ENCODE data around the gene STK11.

Gene STK11

DNA sequence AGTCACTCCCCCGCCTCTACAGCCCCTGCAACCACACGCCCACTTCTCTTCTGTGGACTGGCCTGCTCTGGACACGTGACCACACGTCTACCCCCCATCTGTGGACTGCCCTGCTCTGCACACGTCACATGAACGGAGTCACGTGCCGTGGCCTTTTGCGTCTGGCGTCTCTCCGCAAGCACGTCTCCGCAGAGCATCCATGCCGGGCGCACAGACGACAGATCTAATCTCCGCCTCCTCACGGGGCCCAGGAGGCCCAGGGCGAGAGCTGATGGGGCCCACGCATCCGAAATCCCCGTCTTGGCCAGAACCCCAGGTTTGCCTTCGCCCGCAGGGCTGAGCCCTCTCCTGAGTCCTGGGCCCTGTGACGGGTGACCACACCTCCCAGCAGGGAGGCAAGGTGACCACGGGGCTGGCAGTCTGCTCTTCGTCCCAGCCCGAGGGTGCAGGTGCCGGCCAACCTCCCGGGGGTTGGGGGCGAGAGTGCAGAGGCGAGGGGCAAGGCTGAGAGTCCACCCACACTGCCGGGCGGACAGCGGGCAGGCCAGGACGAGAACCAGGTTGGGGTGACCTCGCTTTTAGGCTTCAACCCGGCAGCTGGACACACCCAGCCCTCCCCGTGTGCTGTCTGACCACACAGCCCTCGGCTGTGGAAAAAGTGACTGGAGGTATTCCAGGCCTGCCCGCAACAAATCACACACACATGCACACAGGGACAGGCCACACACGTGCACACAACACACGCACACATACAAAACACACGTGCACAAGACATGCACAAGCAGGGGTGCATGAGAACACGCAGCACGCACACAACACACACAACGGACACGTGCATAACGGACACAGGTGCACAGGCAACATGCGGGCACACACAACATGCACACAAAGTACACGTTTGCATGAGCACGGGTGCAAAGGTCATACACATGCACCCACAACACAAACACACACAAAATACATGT lies 35.4 kb upstream of the STK11 start:
- TF ChIP-seq EZH2phosphoT487 (IDR thresholded peaks at IDR 0.05; ENCODE audit: low read length) (no peak), EZH2 (optimal IDR thresholded peaks at IDR 0.05; ENCODE audit: low read depth, low read length) (no peak)
- TF ChIP-seq, protein P1, sequence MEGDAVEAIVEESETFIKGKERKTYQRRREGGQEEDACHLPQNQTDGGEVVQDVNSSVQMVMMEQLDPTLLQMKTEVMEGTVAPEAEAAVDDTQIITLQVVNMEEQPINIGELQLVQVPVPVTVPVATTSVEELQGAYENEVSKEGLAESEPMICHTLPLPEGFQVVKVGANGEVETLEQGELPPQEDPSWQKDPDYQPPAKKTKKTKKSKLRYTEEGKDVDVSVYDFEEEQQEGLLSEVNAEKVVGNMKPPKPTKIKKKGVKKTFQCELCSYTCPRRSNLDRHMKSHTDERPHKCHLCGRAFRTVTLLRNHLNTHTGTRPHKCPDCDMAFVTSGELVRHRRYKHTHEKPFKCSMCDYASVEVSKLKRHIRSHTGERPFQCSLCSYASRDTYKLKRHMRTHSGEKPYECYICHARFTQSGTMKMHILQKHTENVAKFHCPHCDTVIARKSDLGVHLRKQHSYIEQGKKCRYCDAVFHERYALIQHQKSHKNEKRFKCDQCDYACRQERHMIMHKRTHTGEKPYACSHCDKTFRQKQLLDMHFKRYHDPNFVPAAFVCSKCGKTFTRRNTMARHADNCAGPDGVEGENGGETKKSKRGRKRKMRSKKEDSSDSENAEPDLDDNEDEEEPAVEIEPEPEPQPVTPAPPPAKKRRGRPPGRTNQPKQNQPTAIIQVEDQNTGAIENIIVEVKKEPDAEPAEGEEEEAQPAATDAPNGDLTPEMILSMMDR (IDR thresholded peaks at IDR 0.05; ENCODE audit: low read length), result no peak
- no peak overlapping the region for H3K9ac ChIP-seq (ENCODE audit: low read length)
- no peak overlapping the region for H3K27ac ChIP-seq (ENCODE audit: low read length)
- H4K20me1 ChIP-seq (ENCODE audit: insufficient read depth, low read length), result no peaks in the 10 kb centered on the region
- H3K4me3 ChIP-seq (ENCODE audit: low read length), result no peak overlapping the region
- H3K36me3 ChIP-seq (replicated peaks; ENCODE audit: insufficient read depth, low read length), result no peaks in the 10 kb centered on the region
- H3K4me1 ChIP-seq (ENCODE audit: low read length), result no peaks in the 10 kb centered on the region
- no peak overlapping the region for H3K4me2 ChIP-seq (ENCODE audit: low read depth, low read length)
- no peaks in the 10 kb centered on the region for H3F3A ChIP-seq (ENCODE audit: insufficient read depth, low read length)
- H2AFZ ChIP-seq (ENCODE audit: low read length), result no peak overlapping the region
- DNase-seq, result peak; percentile 5
- peaks cover 83% of the 10 kb centered on the region for H3K79me2 ChIP-seq (ENCODE audit: low read length)
- no peaks in the 10 kb centered on the region for H3K9me2 ChIP-seq (replicated peaks; ENCODE audit: insufficient read depth, low read length)
- H3K9me3 ChIP-seq (replicated peaks; ENCODE audit: insufficient read depth, low read length), result no peaks in the 10 kb centered on the region
- no peaks in the 10 kb centered on the region for H3K27me3 ChIP-seq (replicated peaks; ENCODE audit: insufficient read depth, low read length)

DNA sequence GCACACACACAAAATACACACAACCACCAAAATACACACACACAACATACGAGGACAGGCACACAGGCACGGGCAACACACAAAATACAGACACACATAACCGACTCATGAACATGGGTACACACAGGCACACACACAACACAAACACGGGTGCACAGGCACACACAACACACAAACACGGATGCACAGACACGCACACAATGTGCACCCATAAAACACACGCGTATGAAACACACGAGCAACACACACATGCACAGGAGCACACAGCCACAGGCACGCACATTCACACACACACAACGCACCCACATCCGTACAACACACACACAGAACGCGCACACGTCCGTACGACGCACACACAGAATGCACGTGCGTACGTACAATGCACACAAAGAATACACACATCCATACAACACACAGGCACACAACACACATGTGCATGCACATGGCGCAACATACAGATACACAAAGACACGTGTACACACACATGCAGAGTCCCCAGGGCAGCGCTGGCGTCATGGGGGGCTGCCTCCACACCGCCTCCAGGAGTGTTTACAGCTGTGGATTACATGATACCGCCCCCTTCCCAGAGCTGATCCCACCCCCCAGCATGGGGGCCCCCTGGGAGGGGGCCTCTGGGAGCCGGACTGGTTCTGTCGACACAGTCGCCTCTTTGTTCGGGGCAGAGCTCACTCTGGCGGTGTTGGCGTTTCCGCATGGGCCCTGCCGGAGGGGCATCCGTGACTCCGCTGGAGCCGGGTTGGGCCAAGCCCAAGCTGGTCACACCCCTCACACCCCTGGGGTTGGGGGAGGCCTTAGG lies 34.4 kb upstream of the STK11 start:
- Histone ChIP-seq H4K20me1 (ENCODE audit: insufficient read depth, low read length) (no peaks in the 10 kb centered on the region), H3K27me3 (replicated peaks; ENCODE audit: insufficient read depth, low read length) (no peaks in the 10 kb centered on the region), H3F3A (ENCODE audit: insufficient read depth, low read length) (no peaks in the 10 kb centered on the region), H2AFZ (ENCODE audit: low read length) (no peak overlapping the region), H3K36me3 (replicated peaks; ENCODE audit: insufficient read depth, low read length) (no peaks in the 10 kb centered on the region), H3K4me3 (ENCODE audit: low read length) (no peak overlapping the region), H3K79me2 (ENCODE audit: low read length) (peaks cover 76% of the 10 kb centered on the region), H3K4me2 (ENCODE audit: low read depth, low read length) (no peak overlapping the region), H3K9ac (ENCODE audit: low read length) (no peak overlapping the region), H3K4me1 (ENCODE audit: low read length) (no peaks in the 10 kb centered on the region), H3K9me3 (replicated peaks; ENCODE audit: insufficient read depth, low read length) (no peaks in the 10 kb centered on the region), H3K9me2 (replicated peaks; ENCODE audit: insufficient read depth, low read length) (no peaks in the 10 kb centered on the region), H3K27ac (ENCODE audit: low read length) (no peak overlapping the region)
- TF ChIP-seq, protein P1 (IDR thresholded peaks at IDR 0.05; ENCODE audit: low read length), result no peak
- no peak for TF ChIP-seq EZH2 (optimal IDR thresholded peaks at IDR 0.05; ENCODE audit: low read depth, low read length)
- no peak for TF ChIP-seq EZH2phosphoT487 (IDR thresholded peaks at IDR 0.05; ENCODE audit: low read length)
- DNase-seq, result no peak

DNA sequence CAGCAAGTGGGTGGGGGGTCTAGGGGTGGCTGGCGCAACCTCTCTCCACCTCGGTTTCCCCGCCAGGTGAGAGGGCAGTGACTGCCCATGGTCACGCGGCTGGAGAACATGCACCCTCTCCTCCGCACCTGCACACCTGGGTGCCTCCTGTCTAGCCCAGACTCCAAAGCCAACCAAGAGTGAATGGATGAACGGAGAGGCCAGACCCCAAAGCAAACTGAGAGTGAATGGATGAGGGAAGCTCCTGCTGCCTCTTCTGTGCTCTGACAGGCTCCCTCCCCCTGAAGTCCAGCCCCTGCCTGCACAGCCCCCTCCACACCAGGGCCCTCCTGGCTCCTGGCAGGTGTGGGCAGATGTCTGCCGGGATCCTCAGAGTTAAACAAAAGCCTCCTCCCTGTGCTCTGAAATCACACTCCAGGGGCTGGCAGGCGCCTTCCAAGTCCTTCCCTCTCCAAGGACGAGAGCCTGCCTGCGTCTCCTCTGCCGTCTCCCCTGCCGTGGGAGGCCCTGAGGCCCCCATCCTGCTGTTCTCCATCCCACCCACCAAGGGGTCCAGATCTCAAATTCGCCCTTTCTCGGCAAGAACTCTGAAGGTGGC lies 33.7 kb upstream of the STK11 start:
- H3K9ac ChIP-seq (ENCODE audit: low read length), result no peak overlapping the region
- DNase-seq, result peak; percentile 5
- H3F3A ChIP-seq (ENCODE audit: insufficient read depth, low read length), result no peaks in the 10 kb centered on the region
- TF ChIP-seq EZH2 (optimal IDR thresholded peaks at IDR 0.05; ENCODE audit: low read depth, low read length) (no peak), EZH2phosphoT487 (IDR thresholded peaks at IDR 0.05; ENCODE audit: low read length) (no peak)
- TF ChIP-seq, protein P1 (IDR thresholded peaks at IDR 0.05; ENCODE audit: low read length), result no peak
- no peak overlapping the region for H3K4me3 ChIP-seq (ENCODE audit: low read length)
- no peaks in the 10 kb centered on the region for H3K36me3 ChIP-seq (replicated peaks; ENCODE audit: insufficient read depth, low read length)
- H3K4me2 ChIP-seq (ENCODE audit: low read depth, low read length), result no peak overlapping the region
- no peaks in the 10 kb centered on the region for H3K9me3 ChIP-seq (replicated peaks; ENCODE audit: insufficient read depth, low read length)
- H3K27ac ChIP-seq (ENCODE audit: low read length), result no peak overlapping the region
- no peaks in the 10 kb centered on the region for H3K9me2 ChIP-seq (replicated peaks; ENCODE audit: insufficient read depth, low read length)
- no peaks in the 10 kb centered on the region for H3K27me3 ChIP-seq (replicated peaks; ENCODE audit: insufficient read depth, low read length)
- no peak overlapping the region for H2AFZ ChIP-seq (ENCODE audit: low read length)
- H4K20me1 ChIP-seq (ENCODE audit: insufficient read depth, low read length), result no peaks in the 10 kb centered on the region
- peaks cover 69% of the 10 kb centered on the region for H3K79me2 ChIP-seq (ENCODE audit: low read length)
- no peaks in the 10 kb centered on the region for H3K4me1 ChIP-seq (ENCODE audit: low read length)

Data from MM.1S (cell line).